Measurements from ENCODE around the gene SH2D4B. TPM values are rescaled to one million over a fixed set of nuclear protein-coding genes. Genes with fewer than 3 reads are reported as not detected.
A peak's percentile ranks its signal among the peaks of the same experiment; 100 is the strongest.

The SH2D4B gene
- total RNA-seq, 3 donors from 2014 or later (not counting 1 experiment from before 2014, with no cell fraction given), result 0.19 to 0.30 (median 0.27) TPM

DNA sequence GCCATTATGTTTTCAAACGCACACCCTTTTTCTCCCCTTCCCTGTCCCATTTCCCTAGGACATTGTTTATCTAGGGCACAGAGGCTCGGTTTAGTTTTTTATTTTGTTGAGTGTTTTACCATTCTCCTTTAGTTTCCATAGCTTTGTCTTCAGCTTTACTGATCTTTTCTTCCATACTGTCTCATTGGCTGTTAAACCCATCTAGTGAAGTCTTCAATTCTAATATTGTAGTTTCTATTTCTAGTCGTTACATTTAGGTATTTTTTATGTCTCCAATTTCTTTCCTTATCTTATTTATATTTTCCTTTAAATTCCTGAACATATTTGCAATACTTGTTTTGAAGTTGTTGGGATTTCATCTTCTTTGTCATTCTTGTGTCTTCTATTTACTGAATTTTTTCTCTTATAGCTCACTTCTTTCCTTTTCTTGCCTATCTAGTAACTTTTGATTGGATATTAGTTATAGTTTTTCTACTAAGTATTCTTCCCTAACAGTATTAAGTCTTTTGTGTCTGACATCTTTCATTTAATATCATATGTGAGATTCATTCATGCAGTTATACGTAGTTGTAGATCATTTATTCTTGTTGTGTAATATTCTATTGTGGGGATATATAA, 41.0 kb upstream of the SH2D4B start:
- peaks cover 83% of the 10 kb centered on the region for H3K4me1 ChIP-seq (ENCODE audit: control insufficient read depth, insufficient read depth, low read length)
- ATAC-seq (no peak), DNase-seq (no peak)
- H3K4me1 Mint-ChIP-seq, result peaks cover 96 to 98% of the 10 kb centered on the region in 2 donors
- no peak overlapping the region for H3K4me3 ChIP-seq (ENCODE audit: low read length)
- H3K27ac ChIP-seq (ENCODE audit: low read length), result peak overlapping the region; percentile 77
- H3K4me3 Mint-ChIP-seq, result peak overlapping the region; percentile 75
- H3K27me3 Mint-ChIP-seq (ENCODE audit: low read depth in 2 of 2), result no peaks in the 10 kb centered on the region
- peaks cover 11% of the 10 kb centered on the region for H3K36me3 Mint-ChIP-seq
- no peaks in the 10 kb centered on the region for H3K27me3 ChIP-seq (ENCODE audit: control insufficient read depth, insufficient read depth, low read length)
- peaks cover 4 to 6% of the 10 kb centered on the region in 2 donors for H3K9me3 Mint-ChIP-seq
- H3K36me3 ChIP-seq (ENCODE audit: control insufficient read depth, insufficient read depth, low read length), result peaks cover 14% of the 10 kb centered on the region
- TF ChIP-seq CTCF (IDR thresholded peaks at IDR 0.05), result no peak
- intact Hi-C loops (cut with micrococcal nuclease), result loop anchor here (10.0 kb wide), 1 partner anchor 292 kb away; the partner anchor contains the start of gene ANXA11
- H3K27ac Mint-ChIP-seq, result peak overlapping the region; percentile 75 to 81
- WGBS (ENCODE audit: insufficient coverage), result 100% methylated on average over 1 of the region's 4 CpGs
- no peaks in the 10 kb centered on the region for H3K9me3 ChIP-seq (ENCODE audit: control insufficient read depth, insufficient read depth, low read length)

- peak overlapping the region; percentile 77 for H3K27ac ChIP-seq (ENCODE audit: low read length)
- Mint-ChIP-seq H3K4me1 (peaks cover 96 to 98% of the 10 kb centered on the region in 2 donors), H3K4me3 (peak overlapping the region; percentile 75), H3K27ac (peak overlapping the region; percentile 75 to 81), H3K36me3 (peaks cover 11% of the 10 kb centered on the region), H3K9me3 (peaks cover 4 to 6% of the 10 kb centered on the region in 2 donors), H3K27me3 (ENCODE audit: low read depth in 2 of 2) (no peaks in the 10 kb centered on the region)
- no peak for TF ChIP-seq CTCF (IDR thresholded peaks at IDR 0.05)
- no peaks in the 10 kb centered on the region for H3K9me3 ChIP-seq (ENCODE audit: control insufficient read depth, insufficient read depth, low read length)
- H3K36me3 ChIP-seq (ENCODE audit: control insufficient read depth, insufficient read depth, low read length), result peaks cover 14% of the 10 kb centered on the region
- ATAC-seq, result no peak
- no peak overlapping the region for H3K4me3 ChIP-seq (ENCODE audit: low read length)
- 55% methylated on average over 7 of the region's 7 CpGs for WGBS (ENCODE audit: insufficient coverage)
- no peaks in the 10 kb centered on the region for H3K27me3 ChIP-seq (ENCODE audit: control insufficient read depth, insufficient read depth, low read length)
- intact Hi-C loops (cut with micrococcal nuclease), result loop anchor here (1.0 to 10.0 kb wide), 3 partner anchors 9 to 293 kb away; partner anchors contain the start of genes ANXA11 and TSPAN14
- peak in 1 of 2 donors; percentile 44 for DNase-seq
- H3K4me1 ChIP-seq (ENCODE audit: control insufficient read depth, insufficient read depth, low read length), result peaks cover 83% of the 10 kb centered on the region
Observed at GRCh38 chr10:80497187-80498077, 40.3 kb upstream of the SH2D4B start.

DNA sequence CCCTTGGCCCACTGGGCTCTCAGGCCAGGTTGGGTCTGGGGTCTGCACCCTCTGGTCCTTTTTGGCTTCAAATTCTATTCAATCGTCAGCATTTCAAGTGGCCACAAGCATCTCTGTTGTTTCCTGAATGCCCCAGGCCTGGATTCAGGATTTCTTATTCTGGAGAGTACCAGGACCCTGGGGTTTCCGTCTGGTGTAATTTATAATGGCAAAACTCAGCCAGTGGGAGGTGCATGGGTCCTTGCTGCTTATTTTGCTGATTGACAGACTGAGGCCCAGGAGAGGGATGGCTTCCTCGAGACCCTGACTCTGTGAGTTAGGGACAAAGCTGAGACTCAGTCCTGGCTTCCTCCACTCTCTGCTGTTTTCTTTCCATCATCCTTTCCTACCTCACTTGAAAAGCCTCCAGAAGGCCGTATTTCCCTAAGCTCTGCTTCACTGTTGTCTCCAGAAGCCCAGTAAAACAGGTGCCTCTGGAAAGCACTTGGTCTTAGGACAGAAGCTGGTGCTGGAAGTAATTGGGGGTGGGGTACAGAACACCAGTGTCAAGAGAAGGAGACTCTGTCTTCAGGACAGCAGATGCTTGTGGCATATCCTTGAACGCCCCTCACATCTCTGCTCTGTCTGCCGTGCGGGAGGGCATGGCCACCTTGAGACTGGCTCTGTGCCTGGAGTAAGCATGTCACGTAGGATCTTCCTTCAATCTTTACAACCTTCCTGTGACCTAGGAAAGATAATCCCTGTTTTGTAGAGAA, 39.4 kb upstream of the SH2D4B start:
- peak overlapping the region; percentile 75 for H3K4me3 Mint-ChIP-seq

More for the DNA sequence above, 39.4 kb upstream of the SH2D4B start:
- DNase-seq (no peak), ATAC-seq (peak; percentile 12 to 22 (median 14))
- H3K4me1 Mint-ChIP-seq, result peaks cover 96 to 98% of the 10 kb centered on the region in 2 donors
- Histone ChIP-seq H3K27ac (ENCODE audit: low read length) (peak overlapping the region; percentile 77), H3K4me3 (ENCODE audit: low read length) (no peak overlapping the region), H3K27me3 (ENCODE audit: control insufficient read depth, insufficient read depth, low read length) (no peaks in the 10 kb centered on the region), H3K4me1 (ENCODE audit: control insufficient read depth, insufficient read depth, low read length) (peaks cover 87% of the 10 kb centered on the region), H3K9me3 (ENCODE audit: control insufficient read depth, insufficient read depth, low read length) (no peaks in the 10 kb centered on the region), H3K36me3 (ENCODE audit: control insufficient read depth, insufficient read depth, low read length) (peaks cover 14% of the 10 kb centered on the region)
- peak overlapping the region; percentile 75 to 81 for H3K27ac Mint-ChIP-seq
- no peak for TF ChIP-seq CTCF (IDR thresholded peaks at IDR 0.05)
- peaks cover 11% of the 10 kb centered on the region for H3K36me3 Mint-ChIP-seq
- WGBS (ENCODE audit: insufficient coverage), result 53% methylated on average over 8 of the region's 8 CpGs
- H3K9me3 Mint-ChIP-seq, result peaks cover 4 to 6% of the 10 kb centered on the region in 2 donors
- no peaks in the 10 kb centered on the region for H3K27me3 Mint-ChIP-seq (ENCODE audit: low read depth in 2 of 2)
- intact Hi-C loops (cut with micrococcal nuclease), result loop anchor here (1.0 to 10.0 kb wide), 3 partner anchors 10 to 293 kb away; partner anchors contain the start of genes ANXA11 and TSPAN14
